Stimulated activated CD8-positive, alpha-beta memory T cell treated with anti-CD3 and anti-CD28 coated beads, Interleukin-15, amount 100 ng/mL, for 1 hour (primary cell): Measurements from ENCODE around the gene SMIM22.

Source experiments
- DNase-seq: peaks from one replicate; pipeline ENCODE4 v3.0.0-alpha.2; 2020; ENCODE audit warnings: low read depth

SMIM22 gene

GRCh38 chr16:4795181-4795827, at the start of gene SMIM22:
Gene SMIM22, plus strand, starts transcription at chr16:4795369. Its CDS starts 366 bp downstream, at chr16:4795735.
- DNase-seq = no peak

GRCh38 chr16:4746215-4746614, 49.0 kb upstream of the SMIM22 start:
- no peak for DNase-seq

GRCh38 chr16:4746991-4747574, 48.1 kb upstream of the SMIM22 start:
- DNase-seq = no peak

- DNase-seq = no peak
These were observed 47.1 kb upstream of the SMIM22 start for GRCh38 chr16:4747906-4748681.

GRCh38 chr16:4748682-4749411, 46.3 kb upstream of the SMIM22 start:
- no peak for DNase-seq

- no peak for DNase-seq
These were observed 45.4 kb upstream of the SMIM22 start for GRCh38 chr16:4749700-4750257.

GRCh38 chr16:4750896-4751295, 44.3 kb upstream of the SMIM22 start:
- no peak for DNase-seq

GRCh38 chr16:4752351-4753100, 42.6 kb upstream of the SMIM22 start:
- DNase-seq = no peak

GRCh38 chr16:4753227-4753626, 41.9 kb upstream of the SMIM22 start:
- no peak for DNase-seq

- DNase-seq = no peak
These were observed 40.3 kb upstream of the SMIM22 start for GRCh38 chr16:4754865-4755264.

GRCh38 chr16:4755687-4756086, 39.5 kb upstream of the SMIM22 start:
- no peak for DNase-seq

GRCh38 chr16:4760221-4760910, 34.8 kb upstream of the SMIM22 start:
- DNase-seq = no peak

- DNase-seq = no peak
These were observed 33.0 kb upstream of the SMIM22 start for GRCh38 chr16:4762205-4762604.

- DNase-seq = no peak
These were observed 31.4 kb upstream of the SMIM22 start for GRCh38 chr16:4763791-4764190.

GRCh38 chr16:4765511-4766474, 29.4 kb upstream of the SMIM22 start:
- DNase-seq = no peak

GRCh38 chr16:4766875-4767628, 28.1 kb upstream of the SMIM22 start, which contains the start of gene ZNF500:
Gene ZNF500, minus strand, starts transcription at chr16:4767162. Its CDS starts 1,184 bp downstream, at chr16:4765978.
- DNase-seq = peak; percentile 96

- no peak for DNase-seq
These were observed 27.2 kb upstream of the SMIM22 start for GRCh38 chr16:4767872-4768548.
